IMR-90 (cell line): ENCODE results near the gene UNKL. TPM values are rescaled to one million over a fixed set of nuclear protein-coding genes. Genes with fewer than 3 reads are reported as not detected.

ENCODE experiments used
- ATAC-seq: fragments of 200-7000 bp; cut with Tn5 transposase; 2 replicates; pipeline ENCODE4 v1.9.1; 2020; ENCODE audit warnings: low read depth, mild to moderate bottlenecking, moderate library complexity
- BruUV-seq: library from RNA; stranded (reverse); fragments of 400-500 nt; replicated peaks from 2 replicates; lab custom pipeline; 2021; lab: Mats Ljungman, UMichigan
- CTCF ChIA-PET: fragments of 300-600 bp; formaldehyde crosslinking; extraction: SDS; loops from one replicate; lab custom pipeline; 2021; ENCODE audit warnings: antibody characterized with exemption; lab: Yijun Ruan, JAX
- POLR2A ChIA-PET: fragments of 300-600 bp; sonication (Branson Sonifier 250); formaldehyde crosslinking; loops from one replicate; lab custom pipeline; 2022; ENCODE audit warnings: antibody characterized with exemption; ENCODE audit not compliant: unreplicated experiment; lab: Charles Lee
- DNase-seq: peaks from one replicate; pipeline ENCODE4 v3.0.0; 2013
- H2AFZ ChIP-seq: replicated peaks from 2 replicates; pipeline ENCODE3; 2013; ENCODE audit warnings: low read length, mild to moderate bottlenecking; ENCODE audit not compliant: poor library complexity
- H2AK5ac ChIP-seq: 2 replicates; pipeline ENCODE4 v1.6.1; 2013; ENCODE audit warnings: low read depth, low read length, inconsistent platforms
- H2AK9ac ChIP-seq: replicated peaks from 2 replicates; pipeline ENCODE3; 2013; ENCODE audit warnings: mild to moderate bottlenecking, low read depth, low read length, moderate library complexity; ENCODE audit not compliant: poor library complexity
- H2BK120ac ChIP-seq: 2 replicates; pipeline ENCODE4 v1.6.1; 2013; ENCODE audit warnings: low read depth, low read length, inconsistent platforms
- H2BK15ac ChIP-seq: 3 replicates; pipeline ENCODE4 v1.6.1; 2013; ENCODE audit warnings: low read depth, low read length, inconsistent platforms
- H2BK20ac ChIP-seq: 2 replicates; pipeline ENCODE4 v1.6.1; 2013; ENCODE audit warnings: low read depth, mild to moderate bottlenecking, inconsistent platforms, low read length, moderate library complexity
- H2BK5ac ChIP-seq: 2 replicates; pipeline ENCODE4 v1.6.1; 2013; ENCODE audit warnings: mild to moderate bottlenecking, low read depth, low read length, inconsistent platforms; ENCODE audit not compliant: poor library complexity, severe bottlenecking
- H3K14ac ChIP-seq: replicated peaks from 2 replicates; pipeline ENCODE4 v1.6.1; 2013; ENCODE audit warnings: low read depth, low read length, inconsistent platforms
- H3K18ac ChIP-seq: 2 replicates; pipeline ENCODE4 v1.6.1; 2013; ENCODE audit warnings: low read depth, low read length, control low read depth
- H3K23ac ChIP-seq: 2 replicates; pipeline ENCODE4 v1.6.1; 2013; ENCODE audit warnings: low read depth, low read length, inconsistent platforms
- H3K27ac ChIP-seq: 2 replicates; pipeline ENCODE4 v1.5.1; 2013; ENCODE audit warnings: mild to moderate bottlenecking, control low read depth, low read length; ENCODE audit not compliant: insufficient read depth
- H3K27me3 ChIP-seq: 2 replicates; pipeline ENCODE4 v1.6.1; 2013; ENCODE audit warnings: low read length; ENCODE audit not compliant: control insufficient read depth, insufficient read depth
- H3K36me3 ChIP-seq: 2 replicates; pipeline ENCODE4 v1.6.1; 2013; ENCODE audit warnings: low read length, mixed read lengths; ENCODE audit not compliant: control insufficient read depth, insufficient read depth
- H3K4ac ChIP-seq: 2 replicates; pipeline ENCODE4 v1.6.1; 2013; ENCODE audit warnings: low read depth, low read length, inconsistent platforms
- H3K4me1 ChIP-seq: 2 replicates; pipeline ENCODE4 v1.6.1; 2013; ENCODE audit warnings: low read length, mixed read lengths; ENCODE audit not compliant: control insufficient read depth, insufficient read depth
- H3K4me2 ChIP-seq: 2 replicates; pipeline ENCODE4 v1.6.1; 2013; ENCODE audit warnings: low read depth, mild to moderate bottlenecking, control low read depth, low read length, moderate library complexity
- H3K4me3 ChIP-seq: 2 replicates; pipeline ENCODE4 v1.5.1; 2013; ENCODE audit warnings: low read depth, mild to moderate bottlenecking, control low read depth, low read length, moderate library complexity; ENCODE audit not compliant: insufficient read depth
- H3K56ac ChIP-seq: 2 replicates; pipeline ENCODE4 v1.6.1; 2013; ENCODE audit warnings: low read length, inconsistent platforms; ENCODE audit not compliant: insufficient read depth; ENCODE audit errors: extremely low read depth
- H3K79me1 ChIP-seq, 2 experiments: 2 replicates each; pipeline ENCODE4 v1.6.1; 2013; ENCODE audit warnings: low read length in 2 of 2, inconsistent platforms in 1 of 2, low read depth in 1 of 2
- H3K9ac ChIP-seq: 2 replicates; pipeline ENCODE4 v1.6.1; 2013; ENCODE audit warnings: low read depth, low read length, control low read depth
- H3K9me1 ChIP-seq: 2 replicates; pipeline ENCODE4 v1.6.1; 2013; ENCODE audit warnings: low read length, inconsistent platforms; ENCODE audit not compliant: insufficient read depth
- H3K9me3 ChIP-seq: 2 replicates; pipeline ENCODE4 v1.6.1; 2013; ENCODE audit warnings: low read length; ENCODE audit not compliant: control insufficient read depth, insufficient read depth
- H4K20me1 ChIP-seq: 2 replicates; pipeline ENCODE4 v1.6.1; 2013; ENCODE audit warnings: low read length, inconsistent platforms; ENCODE audit not compliant: insufficient read depth
- H4K5ac ChIP-seq: 2 replicates; pipeline ENCODE4 v1.6.1; 2013; ENCODE audit warnings: mild to moderate bottlenecking, low read depth, low read length, control low read depth
- H4K8ac ChIP-seq, 2 experiments: 2 replicates each; pipeline ENCODE4 v1.6.1; 2013; ENCODE audit warnings: low read depth in 2 of 2, low read length in 2 of 2, control low read depth in 1 of 2, inconsistent platforms in 1 of 2
- H4K91ac ChIP-seq: 2 replicates; pipeline ENCODE4 v1.6.1; 2013; ENCODE audit warnings: low read depth, low read length, inconsistent platforms; ENCODE audit not compliant: insufficient read depth
- CEBPB ChIP-seq: IDR thresholded peaks from 2 replicates; pipeline ENCODE4 v1.6.1; 2012; ENCODE audit warnings: low read depth, low read length, improper control_type of control experiment
- MAFK ChIP-seq: IDR thresholded peaks from 2 replicates; pipeline ENCODE4 v1.6.1; 2012; ENCODE audit warnings: low read depth, low read length, improper control_type of control experiment
- MAZ ChIP-seq: IDR thresholded peaks from 2 replicates; pipeline ENCODE4 v1.6.1; 2012; ENCODE audit warnings: low read depth, mild to moderate bottlenecking, low read length, improper control_type of control experiment, moderate library complexity, borderline replicate concordance
- MXI1 ChIP-seq: IDR thresholded peaks from 2 replicates; pipeline ENCODE4 v1.6.1; 2012; ENCODE audit warnings: low read depth, mild to moderate bottlenecking, low read length, moderate library complexity, borderline replicate concordance
- POLR2A ChIP-seq: IDR thresholded peaks from 2 replicates; pipeline ENCODE4 v1.6.1; 2012; ENCODE audit warnings: mild to moderate bottlenecking, low read depth, low read length
- WGBS, 2 experiments: methylation state at CpG; one replicate each; pipeline versions ENCODE4 v1.1.5 to v1.1.7; 2013; ENCODE audit warnings: missing lambda C conversion rate in 2 of 2; ENCODE audit not compliant: insufficient read length in 1 of 2; ENCODE audit errors: extremely low coverage in 2 of 2; 5-methylcytosine and 5-hydroxymethylcytosine counted together
- dilution Hi-C: fragments of 300-500 bp; cut with HindIII; formaldehyde crosslinking; loops from one replicate; pipeline ENCODE4 v1.14.3; 2018; ENCODE audit warnings: low sequenced_read_pairs; ENCODE audit not compliant: unreplicated experiment
- in situ Hi-C: fragments of 300-500 bp; cut with MboI; formaldehyde crosslinking; loops from 3 replicates; pipeline ENCODE4 v1.14.3; 2019; ENCODE audit warnings: low sequenced_read_pairs, inconsistent platforms, mixed read lengths
- intact Hi-C: fragments of 100-400 bp; cut with micrococcal nuclease; formaldehyde crosslinking; loops from 2 replicates; pipeline ENCODE4 v1.10.0; 2022
- polyA plus RNA-seq, 3 experiments: library from polyadenylated mRNA; depleted of rRNA; stranded (reverse); fragments of >200 nt; gene quantifications; 2 replicates each; pipeline ENCODE4 v1.2.3, GENCODE V29; 2012; ENCODE audit warnings: low replicate concordance in 1 of 3
- total RNA-seq: library from RNA; depleted of rRNA; stranded (reverse); fragments of >200 nt; gene quantifications from 2 replicates; pipeline ENCODE4 v1.2.3, GENCODE V29; 2012

UNKL gene
- total and polyA plus RNA-seq, 2 of the 4 experiments (the other 2 are of a cell fraction): 4.1 to 13.3 TPM

DNA sequence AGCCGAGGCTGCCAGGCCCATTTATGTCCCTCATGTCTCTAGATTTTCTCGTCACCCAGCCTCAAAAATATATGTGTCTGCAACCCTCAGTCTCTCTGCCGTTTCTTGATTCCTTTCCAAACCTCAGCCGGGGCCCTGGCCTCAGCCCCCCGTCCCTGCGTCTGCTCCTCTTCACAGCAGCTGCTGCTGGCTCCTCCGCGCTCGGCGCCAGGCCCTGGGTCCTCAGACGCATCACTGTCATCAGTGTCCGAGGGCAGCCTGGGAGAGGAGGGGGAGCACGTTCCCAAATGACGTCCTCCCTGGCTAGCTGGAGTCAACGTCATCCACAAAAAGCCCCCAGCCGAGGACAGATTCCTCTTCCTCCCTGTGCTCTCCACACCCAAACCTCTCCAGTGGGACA, 65.2 kb downstream of the UNKL start:
- POLR2A ChIA-PET: no interaction called here
- no peak overlapping the region for H4K5ac ChIP-seq
- H2BK120ac ChIP-seq: no peak overlapping the region
- no TSS peak for BruUV-seq
- no peak overlapping the region for H4K8ac ChIP-seq
- H3K9me1 ChIP-seq: no peaks in the 10 kb centered on the region
- dilution Hi-C loops (no loop called here), in situ Hi-C loops (no loop called here), intact Hi-C loops (no loop called here)
- no peak overlapping the region for H3K18ac ChIP-seq
- CTCF ChIA-PET: no interaction called here
- no peak for TF ChIP-seq CEBPB
- TF ChIP-seq POLR2A: no peak
- no peak for TF ChIP-seq MAZ
- TF ChIP-seq MXI1: no peak
- TF ChIP-seq MAFK: no peak
- H2BK15ac ChIP-seq: no peak overlapping the region
- no peak overlapping the region for H4K91ac ChIP-seq
- H3K9ac ChIP-seq: no peak overlapping the region
- H3K27ac ChIP-seq: no peak overlapping the region
- H3K4me2 ChIP-seq: no peak overlapping the region
- H3K14ac ChIP-seq: no peak overlapping the region
- H3K56ac ChIP-seq: no peak overlapping the region
- DNase-seq (no peak), ATAC-seq (no peak)
- peaks cover 18 to 48% of the 10 kb centered on the region in 2 experiments for H3K79me1 ChIP-seq
- no peak overlapping the region for H2BK5ac ChIP-seq
- H3K36me3 ChIP-seq: peaks cover 25% of the 10 kb centered on the region
- no peak overlapping the region for H3K4me3 ChIP-seq
- no peak overlapping the region for H3K4ac ChIP-seq
- no peak overlapping the region for H2AFZ ChIP-seq
- peaks cover 9% of the 10 kb centered on the region for H3K4me1 ChIP-seq
- no peaks in the 10 kb centered on the region for H3K9me3 ChIP-seq
- H3K27me3 ChIP-seq: no peaks in the 10 kb centered on the region
- H3K23ac ChIP-seq: no peak overlapping the region
- no peak overlapping the region for H2BK20ac ChIP-seq
- H2AK9ac ChIP-seq: no peak overlapping the region
- 67% methylated on average over 1 of the region's 16 CpGs; no CpG with 5 or more reads in 1 of the 2 experiments for WGBS, 2 experiments
- H2AK5ac ChIP-seq: no peak overlapping the region
- H4K20me1 ChIP-seq: peaks cover 9% of the 10 kb centered on the region
